ENCODE measurements around the gene MAPK8IP1.

Gene MAPK8IP1

DNA sequence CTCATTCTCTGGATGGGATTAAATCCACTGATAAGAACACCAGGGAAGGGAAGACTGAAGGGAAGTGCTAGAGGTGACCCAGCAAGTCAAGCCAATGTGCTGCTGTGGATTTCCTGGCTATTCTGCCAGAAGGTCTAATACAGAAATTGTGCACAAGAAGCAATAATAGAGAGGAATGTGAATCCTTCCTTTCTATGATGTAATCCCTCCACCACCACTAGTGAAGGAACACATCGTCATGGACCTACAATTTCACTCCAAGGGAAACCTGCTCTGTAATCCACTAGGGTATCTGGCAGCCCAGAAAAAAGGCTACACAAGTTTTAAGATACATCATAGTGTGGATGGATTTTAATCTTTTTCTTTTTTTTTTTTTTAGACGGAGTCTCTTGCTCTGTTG, 54.4 kb downstream of the MAPK8IP1 start:
- Histone ChIP-seq H3K4me1 (ENCODE audit: control insufficient read depth, insufficient read depth, low read length) (no peaks in the 10 kb centered on the region), H3K27me3 (ENCODE audit: control insufficient read depth, insufficient read depth, low read length) (no peaks in the 10 kb centered on the region), H3K4me3 (ENCODE audit: low read depth, low read length) (no peak overlapping the region), H3K27ac (ENCODE audit: low read depth, low read length) (no peak overlapping the region), H3K9ac (ENCODE audit: low read depth, low read length) (no peak overlapping the region), H3K9me3 (ENCODE audit: control insufficient read depth, insufficient read depth, low read length) (no peaks in the 10 kb centered on the region), H3K36me3 (ENCODE audit: control insufficient read depth, insufficient read depth, low read length) (peaks cover 25% of the 10 kb centered on the region)

DNA sequence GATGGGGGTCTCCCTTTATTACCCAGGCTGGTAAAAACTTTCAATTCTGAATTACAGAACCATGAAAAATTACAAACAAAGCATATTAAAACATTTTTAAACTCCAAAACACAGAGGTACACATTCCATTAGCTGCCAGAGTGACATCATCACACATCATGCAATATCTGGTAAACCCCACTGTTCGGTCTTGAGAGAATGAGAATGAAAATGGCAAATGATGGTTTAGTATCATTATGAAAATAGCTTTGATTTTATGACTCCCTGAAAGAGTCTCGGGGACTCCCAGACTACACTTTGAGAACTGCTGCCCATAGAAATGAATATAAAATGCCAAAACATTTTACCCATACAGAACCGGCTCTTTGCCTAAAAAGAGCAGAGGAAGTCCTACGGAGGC, 55.8 kb downstream of the MAPK8IP1 start:
- Histone ChIP-seq H3K36me3 (ENCODE audit: control insufficient read depth, insufficient read depth, low read length) (peaks cover 21% of the 10 kb centered on the region), H3K27ac (ENCODE audit: low read depth, low read length) (no peak overlapping the region), H3K4me3 (ENCODE audit: low read depth, low read length) (no peak overlapping the region), H3K9me3 (ENCODE audit: control insufficient read depth, insufficient read depth, low read length) (no peaks in the 10 kb centered on the region), H3K4me1 (ENCODE audit: control insufficient read depth, insufficient read depth, low read length) (no peaks in the 10 kb centered on the region), H3K9ac (ENCODE audit: low read depth, low read length) (no peak overlapping the region), H3K27me3 (ENCODE audit: control insufficient read depth, insufficient read depth, low read length) (no peaks in the 10 kb centered on the region)

DNA sequence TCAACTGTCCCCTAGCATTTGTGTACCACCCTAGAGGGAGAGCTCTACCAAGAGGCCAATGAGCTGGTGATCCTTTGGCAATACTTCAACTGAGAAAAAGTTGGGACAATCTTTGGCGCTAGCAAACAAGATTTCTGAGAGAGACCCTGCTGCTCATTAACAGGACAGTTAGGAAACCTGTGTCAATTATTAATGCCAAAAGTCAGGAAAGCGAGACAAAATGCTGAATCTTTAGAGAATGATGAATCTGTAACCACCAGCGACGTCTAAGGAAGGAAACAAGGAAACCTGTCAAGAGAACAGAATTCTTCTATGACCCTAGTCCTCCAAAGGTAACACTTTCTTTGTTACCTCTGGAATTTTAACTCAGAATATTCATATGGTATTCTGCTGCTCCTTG, 56.9 kb downstream of the MAPK8IP1 start:
- Histone ChIP-seq H3K27me3 (ENCODE audit: control insufficient read depth, insufficient read depth, low read length) (no peaks in the 10 kb centered on the region), H3K9me3 (ENCODE audit: control insufficient read depth, insufficient read depth, low read length) (no peaks in the 10 kb centered on the region), H3K4me3 (ENCODE audit: low read depth, low read length) (no peak overlapping the region), H3K27ac (ENCODE audit: low read depth, low read length) (no peak overlapping the region), H3K4me1 (ENCODE audit: control insufficient read depth, insufficient read depth, low read length) (no peaks in the 10 kb centered on the region), H3K36me3 (ENCODE audit: control insufficient read depth, insufficient read depth, low read length) (peaks cover 29% of the 10 kb centered on the region), H3K9ac (ENCODE audit: low read depth, low read length) (no peak overlapping the region)

DNA sequence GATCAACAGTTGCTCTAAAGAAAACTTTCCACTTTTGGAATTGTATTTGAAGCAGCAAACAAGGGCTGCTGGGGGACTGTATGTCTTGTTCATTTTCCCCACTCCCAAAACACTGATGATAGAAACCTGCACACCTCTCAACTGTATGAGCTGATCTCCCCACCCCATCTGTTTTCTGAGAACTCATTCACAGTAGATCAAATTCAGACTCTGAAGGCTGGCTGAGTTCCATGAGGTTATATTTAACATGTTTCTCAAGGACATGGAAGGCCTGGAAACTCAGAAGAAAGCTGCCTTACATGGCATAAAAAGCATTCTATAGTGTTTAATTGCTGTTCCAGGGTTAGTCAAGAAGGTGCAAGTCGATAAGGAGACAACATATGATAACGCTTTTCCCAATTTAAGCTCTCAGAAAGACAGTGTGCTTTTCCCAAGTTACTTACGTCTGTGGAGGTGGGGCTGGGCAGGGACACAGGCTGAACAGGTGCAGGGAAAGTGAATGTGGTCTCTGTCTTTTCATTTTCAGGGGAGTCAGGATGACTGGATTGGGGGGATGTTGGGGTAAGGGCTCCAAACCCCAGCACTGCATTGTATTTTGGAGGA, 60.0 kb downstream of the MAPK8IP1 start:
- no peaks in the 10 kb centered on the region for H3K27me3 ChIP-seq (ENCODE audit: control insufficient read depth, insufficient read depth, low read length)
- H3K4me3 ChIP-seq (ENCODE audit: low read depth, low read length), result no peak overlapping the region
- no peak overlapping the region for H3K9ac ChIP-seq (ENCODE audit: low read depth, low read length)
- peaks cover 47% of the 10 kb centered on the region for H3K36me3 ChIP-seq (ENCODE audit: control insufficient read depth, insufficient read depth, low read length)
- no peaks in the 10 kb centered on the region for H3K4me1 ChIP-seq (ENCODE audit: control insufficient read depth, insufficient read depth, low read length)
- no peaks in the 10 kb centered on the region for H3K9me3 ChIP-seq (ENCODE audit: control insufficient read depth, insufficient read depth, low read length)
- H3K27ac ChIP-seq (ENCODE audit: low read depth, low read length), result no peak overlapping the region

DNA sequence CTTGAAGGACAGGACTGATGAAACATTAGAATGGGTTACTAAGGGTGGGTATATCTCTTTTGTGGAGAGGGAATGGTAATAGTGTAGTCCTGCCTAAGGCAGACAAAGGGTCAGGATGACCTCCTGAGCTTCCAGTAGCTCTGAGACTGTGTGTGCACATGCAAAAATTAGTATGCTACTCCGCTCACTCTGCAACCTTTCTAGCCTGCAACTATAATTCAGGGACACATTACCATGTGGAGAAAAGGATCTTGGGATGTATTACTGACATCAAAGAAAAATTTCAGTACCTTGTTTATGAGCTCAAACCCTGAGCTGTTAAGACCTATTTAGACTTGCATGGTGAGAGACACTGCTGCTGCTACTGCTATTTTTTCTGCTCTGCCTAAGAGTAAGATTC, 62.4 kb downstream of the MAPK8IP1 start:
- H3K4me3 ChIP-seq (ENCODE audit: low read depth, low read length), result no peak overlapping the region
- no peak overlapping the region for H3K9ac ChIP-seq (ENCODE audit: low read depth, low read length)
- H3K9me3 ChIP-seq (ENCODE audit: control insufficient read depth, insufficient read depth, low read length), result no peaks in the 10 kb centered on the region
- peaks cover 57% of the 10 kb centered on the region for H3K36me3 ChIP-seq (ENCODE audit: control insufficient read depth, insufficient read depth, low read length)
- no peaks in the 10 kb centered on the region for H3K4me1 ChIP-seq (ENCODE audit: control insufficient read depth, insufficient read depth, low read length)
- H3K27me3 ChIP-seq (ENCODE audit: control insufficient read depth, insufficient read depth, low read length), result no peaks in the 10 kb centered on the region
- no peak overlapping the region for H3K27ac ChIP-seq (ENCODE audit: low read depth, low read length)

DNA sequence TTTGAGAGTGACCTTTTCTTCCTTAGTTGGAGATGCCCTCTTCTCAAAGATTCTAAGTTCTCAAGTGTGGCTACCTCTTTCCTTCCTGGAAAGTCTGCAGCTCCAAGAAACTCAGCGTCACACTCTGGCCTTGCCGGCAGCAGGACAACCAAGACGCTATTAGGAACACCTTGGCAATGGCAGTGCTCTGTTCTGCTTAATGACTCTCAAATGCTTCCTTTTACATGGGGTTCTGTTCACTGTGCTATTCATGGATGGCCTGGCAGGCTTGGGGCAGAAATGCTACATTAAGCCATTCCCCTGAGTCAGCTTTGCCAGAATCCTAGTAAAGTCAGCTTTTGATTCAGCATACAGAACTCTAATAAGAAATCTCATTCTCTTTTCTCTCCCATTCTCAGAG, 62.9 kb downstream of the MAPK8IP1 start:
- peaks cover 59% of the 10 kb centered on the region for H3K36me3 ChIP-seq (ENCODE audit: control insufficient read depth, insufficient read depth, low read length)
- H3K27me3 ChIP-seq (ENCODE audit: control insufficient read depth, insufficient read depth, low read length), result no peaks in the 10 kb centered on the region
- H3K4me1 ChIP-seq (ENCODE audit: control insufficient read depth, insufficient read depth, low read length), result no peaks in the 10 kb centered on the region
- no peak overlapping the region for H3K27ac ChIP-seq (ENCODE audit: low read depth, low read length)
- no peaks in the 10 kb centered on the region for H3K9me3 ChIP-seq (ENCODE audit: control insufficient read depth, insufficient read depth, low read length)
- no peak overlapping the region for H3K9ac ChIP-seq (ENCODE audit: low read depth, low read length)
- no peak overlapping the region for H3K4me3 ChIP-seq (ENCODE audit: low read depth, low read length)

DNA sequence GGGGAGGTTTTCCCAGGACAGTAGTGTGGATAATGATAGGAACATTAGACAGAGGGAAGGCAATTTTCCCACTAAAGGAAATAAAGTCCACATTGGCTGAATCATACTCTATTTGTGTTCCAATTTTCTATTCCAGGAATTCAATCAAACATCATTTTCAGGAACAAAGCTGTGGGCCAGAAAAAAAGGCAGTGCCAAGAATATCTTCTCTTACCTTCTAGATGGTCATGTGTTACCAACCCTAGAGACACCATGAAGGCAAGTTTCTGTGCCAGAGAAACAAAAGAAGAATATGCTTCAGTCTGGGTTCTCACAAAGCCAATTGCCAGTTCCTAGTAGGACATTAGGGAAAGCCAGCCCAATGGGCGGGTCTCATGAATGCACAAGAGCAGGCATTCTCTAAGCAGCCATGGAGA, 64.5 kb downstream of the MAPK8IP1 start:
- Histone ChIP-seq H3K9ac (ENCODE audit: low read depth, low read length) (no peak overlapping the region), H3K36me3 (ENCODE audit: control insufficient read depth, insufficient read depth, low read length) (peaks cover 55% of the 10 kb centered on the region), H3K4me1 (ENCODE audit: control insufficient read depth, insufficient read depth, low read length) (no peaks in the 10 kb centered on the region), H3K9me3 (ENCODE audit: control insufficient read depth, insufficient read depth, low read length) (no peaks in the 10 kb centered on the region), H3K4me3 (ENCODE audit: low read depth, low read length) (no peak overlapping the region), H3K27me3 (ENCODE audit: control insufficient read depth, insufficient read depth, low read length) (no peaks in the 10 kb centered on the region), H3K27ac (ENCODE audit: low read depth, low read length) (no peak overlapping the region)

Measured in HUES48 (cell line).